Lower lobe of right lung (tissue), 2 donors: ENCODE results near the gene MYBPH. TPM values are rescaled to one million over a fixed set of nuclear protein-coding genes. Genes with fewer than 3 reads are reported as not detected.

Experiments
- ATAC-seq, 2 donors: fragments of 200-7000 bp; cut with Tn5 transposase; one replicate each; pipeline ENCODE4 v1.9.1; 2020 to 2022; ENCODE audit warnings: mild to moderate bottlenecking in 2 of 2, moderate library complexity in 2 of 2
- DNase-seq: peaks from one replicate; pipeline ENCODE4 v3.0.0-alpha.2; 2020
- H3K27ac ChIP-seq: fragments of 200-600 bp; one replicate; pipeline ENCODE4 v1.8.0; 2022
- H3K27me3 ChIP-seq: fragments of 200-600 bp; one replicate; pipeline ENCODE4 v1.8.0; 2022; ENCODE audit warnings: low read depth
- H3K36me3 ChIP-seq: fragments of 200-600 bp; one replicate; pipeline ENCODE4 v1.8.0; 2022; ENCODE audit warnings: mild to moderate bottlenecking
- H3K4me1 ChIP-seq: fragments of 200-600 bp; one replicate; pipeline ENCODE4 v1.8.0; 2022
- H3K4me3 ChIP-seq: fragments of 200-600 bp; one replicate; pipeline ENCODE4 v1.8.0; 2022; ENCODE audit warnings: mild to moderate bottlenecking
- H3K9me3 ChIP-seq: fragments of 200-600 bp; one replicate; pipeline ENCODE4 v1.8.0; 2022
- CTCF ChIP-seq: fragments of 200-600 bp; IDR thresholded peaks from one replicate; pipeline ENCODE4 v1.8.0; 2022; ENCODE audit warnings: antibody characterized with exemption, mild to moderate bottlenecking
- intact Hi-C: fragments of 100-400 bp; cut with DNase I; formaldehyde crosslinking; loops from one replicate; pipeline ENCODE4 v1.11.0; 2022
- total RNA-seq: library from RNA; stranded (reverse); fragmentation: NEBNext Ultra II Directional; extraction: Animal tissue kit (Norgen Biotek cat#: 25700); gene quantifications from one replicate; pipeline ENCODE4 v1.2.1, GENCODE V29; 2021
- donor health status: DM: no; HTN: yes; CAD: no; lungs with severe emphysema.

Gene MYBPH
- total RNA-seq, 1 donor from 2014 or later = not detected

GRCh38 chr1:203133970-203134725 lies 41.5 kb downstream of the MYBPH start:
- H3K9me3 ChIP-seq = no peaks in the 10 kb centered on the region
- H3K27me3 ChIP-seq = peaks cover 4% of the 10 kb centered on the region
- ATAC-seq (peak; percentile 45 to 53), DNase-seq (no peak)
- peaks cover 29% of the 10 kb centered on the region for H3K4me1 ChIP-seq
- H3K27ac ChIP-seq = no peak overlapping the region
- H3K4me3 ChIP-seq = no peak overlapping the region
- H3K36me3 ChIP-seq = no peaks in the 10 kb centered on the region
- intact Hi-C loops = no loop called here
- TF ChIP-seq CTCF = no peak

GRCh38 chr1:203131548-203132200 lies 44.0 kb downstream of the MYBPH start:
- no peak for TF ChIP-seq CTCF
- DNase-seq = no peak
- no peak for ATAC-seq
- Histone ChIP-seq H3K36me3 (no peaks in the 10 kb centered on the region), H3K4me1 (peaks cover 54% of the 10 kb centered on the region), H3K27me3 (peaks cover 26% of the 10 kb centered on the region), H3K9me3 (no peaks in the 10 kb centered on the region), H3K4me3 (no peak overlapping the region), H3K27ac (no peak overlapping the region)
- intact Hi-C loops = no loop called here

- intact Hi-C loops = no loop called here
- ATAC-seq (no peak), DNase-seq (no peak)
- peaks cover 38% of the 10 kb centered on the region for H3K27me3 ChIP-seq
- H3K4me1 ChIP-seq = peaks cover 66% of the 10 kb centered on the region
- no peaks in the 10 kb centered on the region for H3K36me3 ChIP-seq
- no peak for TF ChIP-seq CTCF
- H3K9me3 ChIP-seq = no peaks in the 10 kb centered on the region
- H3K27ac ChIP-seq = no peak overlapping the region
- H3K4me3 ChIP-seq = no peak overlapping the region
Observed at GRCh38 chr1:203130358-203130985, 45.2 kb downstream of the MYBPH start.

GRCh38 chr1:203129501-203130231 lies 46.0 kb downstream of the MYBPH start:
- Histone ChIP-seq H3K4me3 (peak overlapping the region; percentile 52), H3K27me3 (peaks cover 45% of the 10 kb centered on the region), H3K27ac (no peak overlapping the region), H3K36me3 (no peaks in the 10 kb centered on the region), H3K9me3 (no peaks in the 10 kb centered on the region), H3K4me1 (peaks cover 68% of the 10 kb centered on the region)
- intact Hi-C loops = no loop called here
- TF ChIP-seq CTCF = no peak
- DNase-seq (no peak), ATAC-seq (peak; percentile 23 to 40)

GRCh38 chr1:203128716-203129500 lies 46.7 kb downstream of the MYBPH start:
- H3K4me3 ChIP-seq = peak overlapping the region; percentile 52
- intact Hi-C loops = no loop called here
- H3K27ac ChIP-seq = no peak overlapping the region
- H3K36me3 ChIP-seq = no peaks in the 10 kb centered on the region
- no peak for ATAC-seq
- no peak for TF ChIP-seq CTCF
- no peak for DNase-seq
- no peaks in the 10 kb centered on the region for H3K9me3 ChIP-seq
- H3K4me1 ChIP-seq = peaks cover 61% of the 10 kb centered on the region
- peaks cover 53% of the 10 kb centered on the region for H3K27me3 ChIP-seq
